ENCODE measurements around the gene MATCAP1. TPM values are rescaled to one million over a fixed set of nuclear protein-coding genes. Genes with fewer than 3 reads are reported as not detected.

Gene MATCAP1
- total RNA-seq, 4 donors from 2014 or later, result 20.8 to 57.8 (median 42.3) TPM

- DNase-seq, result no peak
- Histone ChIP-seq H3K4me1 (peaks cover 0 to 9% (median 0%) of the 10 kb centered on the region in 4 donors), H3K4me3 (no peak overlapping the region), H3K27me3 (no peaks in the 10 kb centered on the region), H3K9me3 (no peaks in the 10 kb centered on the region), H3K27ac (no peak overlapping the region), H3K36me3 (no peaks in the 10 kb centered on the region)
- TF ChIP-seq CTCF (IDR thresholded peaks at IDR 0.05), result no peak
- no peak for TF ChIP-seq POLR2A (IDR thresholded peaks at IDR 0.05)
Observed at GRCh38 chr16:67210069-67210937, 26.5 kb upstream of the MATCAP1 start.

- H3K27me3 ChIP-seq, result no peaks in the 10 kb centered on the region
- no peak for DNase-seq
- H3K27ac ChIP-seq, result no peak overlapping the region
- no peaks in the 10 kb centered on the region for H3K9me3 ChIP-seq
- H3K36me3 ChIP-seq, result no peaks in the 10 kb centered on the region
- H3K4me3 ChIP-seq, result no peak overlapping the region
- TF ChIP-seq POLR2A (IDR thresholded peaks at IDR 0.05), result no peak
- no peak for TF ChIP-seq CTCF (IDR thresholded peaks at IDR 0.05)
- peaks cover 0 to 9% (median 0%) of the 10 kb centered on the region in 4 donors for H3K4me1 ChIP-seq
Observed at GRCh38 chr16:67209565-67209964, 25.8 kb upstream of the MATCAP1 start.

- peaks cover 0 to 9% (median 0%) of the 10 kb centered on the region in 3 donors for H3K36me3 ChIP-seq
- H3K9me3 ChIP-seq, result no peaks in the 10 kb centered on the region
- no peak for TF ChIP-seq POLR2A (IDR thresholded peaks at IDR 0.05)
- TF ChIP-seq CTCF (IDR thresholded peaks at IDR 0.05), result no peak
Observed at GRCh38 chr16:67208154-67208896, 24.6 kb upstream of the MATCAP1 start.

DNA sequence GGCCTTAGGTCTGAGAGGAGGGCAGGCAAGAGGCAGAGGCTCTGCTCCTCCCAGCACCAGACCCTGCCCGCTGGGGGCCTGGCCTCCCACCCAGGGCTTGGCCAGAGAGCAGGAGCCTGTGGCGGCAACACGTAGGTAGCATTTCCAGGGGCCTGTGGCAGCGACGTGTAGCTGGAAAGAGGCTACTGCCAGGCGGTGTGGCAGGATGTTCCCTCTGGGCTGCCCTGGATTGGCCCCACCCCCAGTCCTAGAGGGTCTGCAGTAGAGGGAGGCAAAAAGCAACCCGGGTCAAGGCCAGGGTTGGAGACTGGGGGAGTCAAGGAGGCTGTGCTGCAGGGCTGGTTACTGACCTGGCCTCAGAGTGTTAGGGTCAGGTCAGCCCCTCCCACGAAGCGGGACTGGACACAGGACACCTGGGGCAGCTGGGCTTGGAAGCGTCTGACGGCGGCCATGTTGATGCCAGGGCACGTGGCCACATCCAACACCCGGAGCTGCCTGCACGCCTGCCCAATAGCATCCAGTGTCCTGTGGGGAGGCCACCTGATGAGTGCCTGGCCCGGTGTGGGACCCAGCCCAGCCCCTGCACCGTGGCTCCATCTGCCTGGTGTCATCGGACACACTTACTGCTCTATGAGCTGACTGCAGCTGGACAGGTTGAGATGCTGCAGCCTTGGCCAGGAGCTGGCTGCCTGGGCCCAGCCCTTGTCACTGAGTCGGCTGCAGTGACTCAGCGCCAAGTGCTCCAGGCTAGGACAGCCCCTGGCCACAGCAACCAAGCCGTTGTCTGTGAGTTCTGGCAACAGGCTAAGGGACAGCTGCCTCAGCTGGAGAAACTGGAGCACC, 23.7 kb upstream of the MATCAP1 start:
- Histone ChIP-seq H3K4me3 (no peak overlapping the region), H3K9me3 (no peaks in the 10 kb centered on the region), H3K27ac (no peak overlapping the region), H3K36me3 (peaks cover 0 to 17% (median 0%) of the 10 kb centered on the region in 3 donors), H3K4me1 (no peaks in the 10 kb centered on the region), H3K27me3 (no peaks in the 10 kb centered on the region)
- DNase-seq, result no peak
- TF ChIP-seq CTCF (IDR thresholded peaks at IDR 0.05) (no peak), POLR2A (IDR thresholded peaks at IDR 0.05) (no peak)

More at GRCh38 chr16:67208154-67208896, 24.6 kb upstream of the MATCAP1 start:
- Histone ChIP-seq H3K27ac (no peak overlapping the region), H3K4me1 (no peaks in the 10 kb centered on the region), H3K27me3 (no peaks in the 10 kb centered on the region), H3K4me3 (no peak overlapping the region)
- DNase-seq, result no peak

DNA sequence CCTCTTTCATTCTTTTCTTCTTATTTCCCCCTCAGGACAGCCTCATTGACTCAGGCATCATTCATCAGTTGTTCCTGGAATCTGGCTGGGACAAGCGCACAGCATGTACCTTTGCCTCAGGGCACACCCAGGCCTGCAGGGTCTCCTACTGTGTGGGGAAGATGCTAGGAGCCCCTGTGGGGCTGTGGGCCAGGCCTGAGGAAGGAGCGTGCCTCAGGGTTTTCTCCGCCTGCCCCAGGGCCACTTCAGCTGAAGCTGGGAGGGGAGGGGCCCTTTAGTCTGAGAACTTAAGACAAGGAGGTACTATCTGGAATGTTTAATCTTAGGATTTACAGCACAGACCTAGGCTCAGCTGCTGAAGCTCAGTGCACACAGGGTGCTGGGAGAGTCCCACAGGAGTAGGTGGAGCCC, 23.1 kb upstream of the MATCAP1 start:
- Histone ChIP-seq H3K36me3 (peaks cover 0 to 24% (median 0%) of the 10 kb centered on the region in 3 donors), H3K27ac (no peak overlapping the region), H3K27me3 (no peaks in the 10 kb centered on the region), H3K4me1 (no peaks in the 10 kb centered on the region), H3K4me3 (no peak overlapping the region), H3K9me3 (no peaks in the 10 kb centered on the region)
- DNase-seq, result no peak
- TF ChIP-seq POLR2A (IDR thresholded peaks at IDR 0.05) (no peak), CTCF (IDR thresholded peaks at IDR 0.05) (no peak)

Data from Peyer's patch (tissue), 4 donors.